ENCODE data around the gene CDC45. TPM values are rescaled to one million over a fixed set of nuclear protein-coding genes. Genes with fewer than 3 reads are reported as not detected.

Gene CDC45
- total and polyA plus RNA-seq, 2 of the 13 experiments (the other 11 are each of a cell fraction or from before 2014, with no cell fraction given), result 14.4 to 36.3 TPM

DNA sequence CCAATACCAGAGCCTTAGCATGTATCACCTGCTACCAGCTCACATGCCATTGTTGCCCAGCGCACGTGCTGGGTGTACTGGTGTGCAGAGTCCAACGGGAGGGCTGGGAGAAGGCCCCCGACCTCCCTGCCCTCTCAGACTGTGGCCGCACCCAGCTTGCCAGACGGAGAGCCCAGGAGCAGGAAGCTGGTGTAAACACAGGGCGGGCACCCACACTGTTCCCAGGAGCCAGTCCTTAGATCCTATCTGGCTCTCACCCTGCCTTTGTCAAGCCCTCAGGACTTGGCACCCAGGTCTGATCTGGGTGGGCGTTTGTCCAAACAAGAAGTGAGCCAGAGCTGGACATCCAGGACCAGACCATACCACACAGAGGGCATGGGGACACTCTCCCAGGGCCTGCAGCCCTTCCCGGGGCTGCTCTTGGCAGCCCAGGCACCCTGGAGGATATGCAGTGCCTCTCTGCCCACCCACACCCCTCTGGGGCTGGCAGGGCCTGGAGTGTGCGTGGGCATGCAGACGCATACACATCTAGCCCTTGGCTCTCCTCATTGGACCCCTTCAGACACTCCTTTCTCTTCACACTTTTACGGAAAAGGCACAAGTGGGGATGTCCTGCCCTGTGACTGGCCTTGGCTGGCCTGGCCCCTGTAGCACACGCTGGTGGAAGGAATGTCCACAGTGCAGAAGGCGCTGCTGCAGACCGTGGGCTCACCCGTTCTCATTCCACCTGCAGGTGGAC, 64.4 kb downstream of the CDC45 start (continued):
- TF ChIP-seq, protein P1, sequence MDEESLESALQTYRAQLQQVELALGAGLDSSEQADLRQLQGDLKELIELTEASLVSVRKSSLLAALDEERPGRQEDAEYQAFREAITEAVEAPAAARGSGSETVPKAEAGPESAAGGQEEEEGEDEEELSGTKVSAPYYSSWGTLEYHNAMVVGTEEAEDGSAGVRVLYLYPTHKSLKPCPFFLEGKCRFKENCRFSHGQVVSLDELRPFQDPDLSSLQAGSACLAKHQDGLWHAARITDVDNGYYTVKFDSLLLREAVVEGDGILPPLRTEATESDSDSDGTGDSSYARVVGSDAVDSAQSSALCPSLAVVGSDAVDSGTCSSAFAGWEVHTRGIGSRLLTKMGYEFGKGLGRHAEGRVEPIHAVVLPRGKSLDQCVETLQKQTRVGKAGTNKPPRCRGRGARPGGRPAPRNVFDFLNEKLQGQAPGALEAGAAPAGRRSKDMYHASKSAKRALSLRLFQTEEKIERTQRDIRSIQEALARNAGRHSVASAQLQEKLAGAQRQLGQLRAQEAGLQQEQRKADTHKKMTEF (CRISPR knock-in tag; IDR thresholded peaks at IDR 0.05), result no peak
- TF ChIP-seq PCBP1 (IDR thresholded peaks at IDR 0.05; ENCODE audit: borderline replicate concordance, low read depth, low read length) (no peak), ZNF770 (CRISPR knock-in tag; IDR thresholded peaks at IDR 0.05) (no peak), SRSF1 (optimal IDR thresholded peaks at IDR 0.05; ENCODE audit: low read depth, low read length) (no peak), MTF1 (CRISPR knock-in tag; IDR thresholded peaks at IDR 0.05) (no peak), GATAD2A (CRISPR knock-in tag; IDR thresholded peaks at IDR 0.05) (peak; percentile 73; the same call in 1 of the 2 replicates), MIXL1 (CRISPR knock-in tag; IDR thresholded peaks at IDR 0.05) (no peak), NFIC (IDR thresholded peaks at IDR 0.05; ENCODE audit: low read length) (no peak), ZNF788 (CRISPR knock-in tag; IDR thresholded peaks at IDR 0.05; ENCODE audit: borderline replicate concordance) (no peak), STAT5B (CRISPR knock-in tag; IDR thresholded peaks at IDR 0.05) (no peak), ZNF777 (CRISPR knock-in tag; IDR thresholded peaks at IDR 0.05) (no peak), ZBTB44 (CRISPR knock-in tag; IDR thresholded peaks at IDR 0.05) (no peak), ARNTL (CRISPR knock-in tag; IDR thresholded peaks at IDR 0.05) (peak; percentile 96), HNF4G (IDR thresholded peaks at IDR 0.05; ENCODE audit: borderline replicate concordance, low read depth, low read length) (0 out of 2 replicates have a peak, but pooled peaks have one; percentile 29), HNF4G (CRISPR knock-in tag; IDR thresholded peaks at IDR 0.05; ENCODE audit: borderline replicate concordance, low read depth) (peak; percentile 44; the same call in 1 of the 2 replicates), YEATS4 (CRISPR knock-in tag; IDR thresholded peaks at IDR 0.05; ENCODE audit: borderline replicate concordance) (peak; percentile 39; the same call in 1 of the 2 replicates), ZNF281 (CRISPR knock-in tag; IDR thresholded peaks at IDR 0.05; ENCODE audit: borderline replicate concordance) (peak; percentile 14; the same call in 1 of the 2 replicates), MATR3 (CRISPR knock-in tag; IDR thresholded peaks at IDR 0.05) (no peak), RBM39 (IDR thresholded peaks at IDR 0.05; ENCODE audit: low read depth, low read length, poor library complexity, severe bottlenecking) (no peak), ZNF75D (CRISPR knock-in tag; IDR thresholded peaks at IDR 0.05; ENCODE audit: borderline replicate concordance) (no peak), ZKSCAN5 (CRISPR knock-in tag; IDR thresholded peaks at IDR 0.05) (no peak), BHLHE40 (IDR thresholded peaks at IDR 0.05; ENCODE audit: low read length) (peak; percentile 93)

Measured in HepG2 (cell line).